HFFc6 (cell line): Measurements from ENCODE around the gene CCR4. TPM values are rescaled to one million over a fixed set of nuclear protein-coding genes. Genes with fewer than 3 reads are reported as not detected.

Experiments used
- DNase-seq: peaks from one replicate; pipeline ENCODE4 v3.0.0-alpha.2; 2018
- H3K27ac Mint-ChIP-seq: 2 replicates; pipeline ENCODE4 v1.8.0; 2020; ENCODE audit warnings: mild to moderate bottlenecking, mixed read lengths
- H3K27me3 Mint-ChIP-seq: 2 replicates; pipeline ENCODE4 v1.8.0; 2021; ENCODE audit warnings: mild to moderate bottlenecking, moderate library complexity, mixed read lengths; ENCODE audit not compliant: insufficient read depth
- H3K36me3 Mint-ChIP-seq: 2 replicates; pipeline ENCODE4 v1.8.0; 2021; ENCODE audit warnings: low read depth, mixed read lengths
- H3K4me1 Mint-ChIP-seq: 2 replicates; pipeline ENCODE4 v1.8.0; 2020; ENCODE audit warnings: low read depth, mixed read lengths
- H3K4me3 Mint-ChIP-seq: 2 replicates; pipeline ENCODE4 v1.8.0; 2020; ENCODE audit warnings: mild to moderate bottlenecking, moderate library complexity, mixed read lengths
- H3K9me3 Mint-ChIP-seq: 2 replicates; pipeline ENCODE4 v1.8.0; 2020; ENCODE audit warnings: mild to moderate bottlenecking, mixed read lengths
- total RNA-seq, 6 experiments: library from RNA; stranded (reverse); fragmentation: NEBNext Ultra II Directional; extraction: Animal tissue kit (Norgen Biotek cat#: 25700); gene quantifications; 2 replicates in 1 of 6; 3 replicates in 5 of 6; pipeline ENCODE4 v1.2.3, GENCODE V29; 2021
- TF ChIP-seq, protein P1 (sequence below): fragments of 200-600 bp; sonication (generic); IDR thresholded peaks from 2 replicates; pipeline ENCODE4 v1.5.0; 2021; ENCODE audit warnings: antibody characterized with exemption, mild to moderate bottlenecking

Gene CCR4
- total RNA-seq, 6 experiments from 2014 or later = not detected

DNA sequence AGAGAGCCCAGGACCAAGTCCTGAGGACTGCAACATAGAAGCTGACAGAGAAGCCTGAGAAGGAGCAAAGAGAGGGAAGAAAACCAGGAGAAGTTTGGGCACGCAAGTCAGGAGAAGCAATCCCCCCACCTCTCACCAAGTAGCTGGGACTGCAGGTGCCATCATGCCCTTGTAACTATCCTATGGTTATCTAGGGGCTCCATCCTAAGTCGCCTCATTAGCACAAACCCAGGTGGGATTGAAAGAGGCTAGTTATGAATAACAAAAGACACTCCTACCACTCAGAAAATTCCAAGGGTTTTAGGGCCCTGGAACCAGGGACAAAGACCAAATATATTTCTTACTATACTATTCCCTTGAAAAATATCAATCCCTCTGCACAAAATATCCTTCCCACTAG lies 53.5 kb downstream of the CCR4 start:
- no peaks in the 10 kb centered on the region for H3K4me1 Mint-ChIP-seq
- H3K27ac Mint-ChIP-seq = no peak overlapping the region
- H3K4me3 Mint-ChIP-seq = no peak overlapping the region
- H3K27me3 Mint-ChIP-seq = no peaks in the 10 kb centered on the region; the same call in 1 of the 2 replicates
- no peak for DNase-seq
- no peaks in the 10 kb centered on the region for H3K9me3 Mint-ChIP-seq
- peaks cover 18% of the 10 kb centered on the region for H3K36me3 Mint-ChIP-seq
- TF ChIP-seq, protein P1, sequence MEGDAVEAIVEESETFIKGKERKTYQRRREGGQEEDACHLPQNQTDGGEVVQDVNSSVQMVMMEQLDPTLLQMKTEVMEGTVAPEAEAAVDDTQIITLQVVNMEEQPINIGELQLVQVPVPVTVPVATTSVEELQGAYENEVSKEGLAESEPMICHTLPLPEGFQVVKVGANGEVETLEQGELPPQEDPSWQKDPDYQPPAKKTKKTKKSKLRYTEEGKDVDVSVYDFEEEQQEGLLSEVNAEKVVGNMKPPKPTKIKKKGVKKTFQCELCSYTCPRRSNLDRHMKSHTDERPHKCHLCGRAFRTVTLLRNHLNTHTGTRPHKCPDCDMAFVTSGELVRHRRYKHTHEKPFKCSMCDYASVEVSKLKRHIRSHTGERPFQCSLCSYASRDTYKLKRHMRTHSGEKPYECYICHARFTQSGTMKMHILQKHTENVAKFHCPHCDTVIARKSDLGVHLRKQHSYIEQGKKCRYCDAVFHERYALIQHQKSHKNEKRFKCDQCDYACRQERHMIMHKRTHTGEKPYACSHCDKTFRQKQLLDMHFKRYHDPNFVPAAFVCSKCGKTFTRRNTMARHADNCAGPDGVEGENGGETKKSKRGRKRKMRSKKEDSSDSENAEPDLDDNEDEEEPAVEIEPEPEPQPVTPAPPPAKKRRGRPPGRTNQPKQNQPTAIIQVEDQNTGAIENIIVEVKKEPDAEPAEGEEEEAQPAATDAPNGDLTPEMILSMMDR = no peak

Other genes starting within 250 kb of the CCR4 start
- not detected for gene TRIM71, start 133.6 kb upstream of the CCR4 start, total RNA-seq
- gene GLB1, start 145.5 kb downstream of the CCR4 start, total RNA-seq = 10 to 100 TPM; 71.0 to 95.8 (median 79.9) TPM
- 1 to 10 TPM; 6.0 to 8.7 (median 7.3) TPM for gene TMPPE, start 145.5 kb downstream of the CCR4 start, total RNA-seq
- gene CRTAP, start 162.4 kb downstream of the CCR4 start, total RNA-seq = 100 to 1,000 TPM; 261 to 322 (median 296) TPM